Colonic mucosa (tissue), 4 donors: Measurements from ENCODE around the gene NTN4. TPM values are rescaled to one million over a fixed set of nuclear protein-coding genes. Genes with fewer than 3 reads are reported as not detected.

ENCODE experiments used
- DNase-seq: peaks from one replicate; pipeline ENCODE4 v3.0.0-alpha.2; 2020
- H3K27ac ChIP-seq: fragments of 200-600 bp; one replicate; pipeline ENCODE4 v1.8.0; 2021
- H3K27me3 ChIP-seq: fragments of 200-600 bp; one replicate; pipeline ENCODE4 v1.8.0; 2021
- H3K36me3 ChIP-seq: fragments of 200-600 bp; one replicate; pipeline ENCODE4 v1.8.0; 2021
- H3K4me1 ChIP-seq: fragments of 200-600 bp; one replicate; pipeline ENCODE4 v1.8.0; 2021; ENCODE audit warnings: mild to moderate bottlenecking
- H3K4me3 ChIP-seq: fragments of 200-600 bp; one replicate; pipeline ENCODE4 v1.8.0; 2021
- H3K9ac ChIP-seq, 2 donors: one replicate each; pipeline ENCODE4 v1.7.0; 2013; ENCODE audit warnings: control low read depth in 2 of 2, low read depth in 2 of 2, low read length in 2 of 2
- H3K9me3 ChIP-seq: fragments of 200-600 bp; one replicate; pipeline ENCODE4 v1.8.0; 2021
- intact Hi-C: fragments of 100-400 bp; cut with DNase I; formaldehyde crosslinking; loops from one replicate; pipeline ENCODE4 v1.14.1; 2022
- total RNA-seq, 2 donors: library from RNA; stranded (reverse); fragmentation: NEBNext Ultra II Directional in 1 of 2; extraction: Animal tissue kit (Norgen Biotek cat#: 25700) in 1 of 2; gene quantifications; one replicate each; pipeline ENCODE4 v1.2.1, GENCODE V29; 2021
- TF ChIP-seq, protein P1 (sequence below): fragments of 200-600 bp; IDR thresholded peaks from one replicate; pipeline ENCODE4 v1.8.0; 2022; ENCODE audit warnings: antibody characterized with exemption, mild to moderate bottlenecking
- donor health status: healthy.
- donor health status: DM: no; HTN: no; CAD: no.
- donor health status: DM: no; HTN: no; CAD: no.

Gene NTN4
- total RNA-seq, 2 donors from 2014 or later: 12.4 to 16.8 TPM

DNA sequence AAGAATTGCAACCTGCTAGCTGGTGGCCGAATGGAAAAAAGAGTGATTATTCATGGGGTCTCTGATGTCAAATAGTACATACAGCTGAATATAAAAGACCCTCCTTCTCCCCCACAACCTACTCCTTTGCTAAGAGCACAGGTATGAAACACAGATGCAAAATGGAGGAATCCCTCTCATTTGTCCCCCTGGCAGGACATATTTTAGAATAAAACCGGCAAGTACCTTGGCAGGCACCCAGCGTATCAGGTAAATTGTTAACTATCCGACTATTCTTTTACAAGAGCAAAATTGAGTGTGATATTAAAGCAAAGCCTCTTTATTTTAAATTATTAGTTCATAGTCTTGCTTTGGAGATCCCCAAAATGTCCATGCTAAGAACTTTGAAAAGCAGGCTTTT, 165.6 kb downstream of the NTN4 start:
- no peaks in the 10 kb centered on the region for H3K27me3 ChIP-seq
- no peaks in the 10 kb centered on the region for H3K9me3 ChIP-seq
- H3K4me3 ChIP-seq: no peak overlapping the region
- intact Hi-C loops: loop anchor here (2.0 to 10.0 kb wide), 2 partner anchors 110 to 190 kb away; no protein-coding TSS in a partner anchor
- peaks cover 4% of the 10 kb centered on the region for H3K4me1 ChIP-seq
- H3K27ac ChIP-seq: no peak overlapping the region
- no peaks in the 10 kb centered on the region for H3K36me3 ChIP-seq
- TF ChIP-seq, protein P1, sequence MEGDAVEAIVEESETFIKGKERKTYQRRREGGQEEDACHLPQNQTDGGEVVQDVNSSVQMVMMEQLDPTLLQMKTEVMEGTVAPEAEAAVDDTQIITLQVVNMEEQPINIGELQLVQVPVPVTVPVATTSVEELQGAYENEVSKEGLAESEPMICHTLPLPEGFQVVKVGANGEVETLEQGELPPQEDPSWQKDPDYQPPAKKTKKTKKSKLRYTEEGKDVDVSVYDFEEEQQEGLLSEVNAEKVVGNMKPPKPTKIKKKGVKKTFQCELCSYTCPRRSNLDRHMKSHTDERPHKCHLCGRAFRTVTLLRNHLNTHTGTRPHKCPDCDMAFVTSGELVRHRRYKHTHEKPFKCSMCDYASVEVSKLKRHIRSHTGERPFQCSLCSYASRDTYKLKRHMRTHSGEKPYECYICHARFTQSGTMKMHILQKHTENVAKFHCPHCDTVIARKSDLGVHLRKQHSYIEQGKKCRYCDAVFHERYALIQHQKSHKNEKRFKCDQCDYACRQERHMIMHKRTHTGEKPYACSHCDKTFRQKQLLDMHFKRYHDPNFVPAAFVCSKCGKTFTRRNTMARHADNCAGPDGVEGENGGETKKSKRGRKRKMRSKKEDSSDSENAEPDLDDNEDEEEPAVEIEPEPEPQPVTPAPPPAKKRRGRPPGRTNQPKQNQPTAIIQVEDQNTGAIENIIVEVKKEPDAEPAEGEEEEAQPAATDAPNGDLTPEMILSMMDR: no peak
- peak; percentile 42 for DNase-seq
- no peak overlapping the region for H3K9ac ChIP-seq

DNA sequence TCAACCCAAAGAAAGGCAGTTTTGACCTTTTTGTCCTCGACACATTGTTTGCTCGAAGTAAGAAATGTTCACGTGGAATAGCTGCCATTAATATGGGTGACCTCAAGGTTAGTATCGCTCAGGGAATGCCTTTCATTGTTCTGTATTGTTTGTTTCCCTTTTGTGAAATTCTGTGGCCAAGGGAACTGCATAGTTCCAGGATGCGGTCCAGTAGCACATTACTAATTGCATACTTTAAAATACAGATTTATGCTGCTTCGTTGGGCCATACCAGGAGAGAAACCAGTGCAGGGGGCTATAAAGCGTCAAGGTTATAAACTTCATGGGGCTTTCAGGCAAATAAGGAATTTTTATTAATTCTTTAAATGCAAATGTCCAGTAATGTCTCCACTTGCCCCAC, 166.0 kb downstream of the NTN4 start:
- H3K9me3 ChIP-seq: no peaks in the 10 kb centered on the region
- no peak overlapping the region for H3K9ac ChIP-seq
- H3K27ac ChIP-seq: no peak overlapping the region
- intact Hi-C loops: loop anchor here (2.0 to 10.0 kb wide), 2 partner anchors 110 to 190 kb away; no protein-coding TSS in a partner anchor
- peaks cover 4% of the 10 kb centered on the region for H3K4me1 ChIP-seq
- H3K4me3 ChIP-seq: no peak overlapping the region
- H3K27me3 ChIP-seq: no peaks in the 10 kb centered on the region
- TF ChIP-seq, protein P1: no peak
- no peak for DNase-seq
- no peaks in the 10 kb centered on the region for H3K36me3 ChIP-seq

DNA sequence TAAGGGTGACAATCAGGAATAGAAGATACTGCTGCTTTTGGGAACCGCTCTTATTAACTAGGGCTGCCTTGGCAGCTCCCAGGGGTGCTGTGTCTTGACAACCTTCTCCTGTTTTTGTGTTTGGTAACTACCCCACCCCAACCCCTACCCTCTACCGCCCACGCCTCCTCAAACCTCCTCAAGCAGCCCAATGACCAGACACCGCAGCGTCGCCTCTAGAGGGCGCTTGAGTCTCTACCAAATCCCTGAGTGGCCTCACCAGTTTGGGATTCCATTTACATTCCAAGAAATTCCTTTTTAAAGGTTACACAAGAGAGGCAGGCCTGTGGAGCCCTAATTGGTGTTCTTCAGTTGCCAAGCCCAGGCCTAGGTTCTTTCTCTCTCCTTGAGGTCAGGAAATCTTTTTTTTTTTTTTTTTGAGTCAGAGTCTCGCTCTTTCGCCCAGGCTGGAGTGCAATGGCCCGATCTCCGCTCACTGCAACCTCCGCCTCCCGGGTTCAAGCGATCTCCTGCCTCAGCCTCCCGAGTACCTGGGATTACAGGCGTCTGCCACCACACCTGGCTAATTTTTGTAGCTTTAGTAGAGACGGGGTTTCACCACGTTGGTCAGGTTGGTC, 166.9 kb downstream of the NTN4 start:
- Histone ChIP-seq H3K4me1 (peaks cover 4% of the 10 kb centered on the region), H3K36me3 (no peaks in the 10 kb centered on the region), H3K9me3 (no peaks in the 10 kb centered on the region), H3K4me3 (no peak overlapping the region), H3K9ac (no peak overlapping the region), H3K27ac (no peak overlapping the region), H3K27me3 (no peaks in the 10 kb centered on the region)
- peak; percentile 71 for DNase-seq
- intact Hi-C loops: loop anchor here (2.0 to 10.0 kb wide), 2 partner anchors 111 to 191 kb away; no protein-coding TSS in a partner anchor
- TF ChIP-seq, protein P1: peak; percentile 70

DNA sequence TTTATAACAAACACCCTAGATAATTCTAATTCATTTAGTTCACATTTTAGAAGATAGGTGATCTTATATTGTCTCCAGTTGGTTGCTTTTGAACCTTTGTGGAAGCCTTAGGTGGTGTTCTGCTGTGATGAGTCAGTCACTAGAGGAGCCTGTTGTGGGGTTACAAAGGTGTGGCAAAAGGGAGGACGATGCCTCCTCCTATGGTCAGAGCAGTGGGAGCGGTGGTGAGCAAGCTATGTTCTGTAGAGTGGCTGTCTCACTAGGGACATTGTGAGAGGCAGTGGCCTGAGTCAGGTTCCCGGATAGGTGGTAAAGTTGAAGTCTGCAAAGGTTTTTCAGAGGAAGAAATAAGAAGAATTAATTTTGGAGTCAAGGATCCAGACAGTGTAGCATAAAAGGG, 167.7 kb downstream of the NTN4 start:
- Histone ChIP-seq H3K27ac (no peak overlapping the region), H3K4me3 (no peak overlapping the region), H3K9me3 (no peaks in the 10 kb centered on the region), H3K27me3 (no peaks in the 10 kb centered on the region), H3K4me1 (peaks cover 4% of the 10 kb centered on the region), H3K36me3 (no peaks in the 10 kb centered on the region), H3K9ac (no peak overlapping the region)
- intact Hi-C loops: loop anchor here (10.0 kb wide), 1 partner anchor 112 kb away; no protein-coding TSS in a partner anchor
- no peak for DNase-seq
- TF ChIP-seq, protein P1: no peak

DNA sequence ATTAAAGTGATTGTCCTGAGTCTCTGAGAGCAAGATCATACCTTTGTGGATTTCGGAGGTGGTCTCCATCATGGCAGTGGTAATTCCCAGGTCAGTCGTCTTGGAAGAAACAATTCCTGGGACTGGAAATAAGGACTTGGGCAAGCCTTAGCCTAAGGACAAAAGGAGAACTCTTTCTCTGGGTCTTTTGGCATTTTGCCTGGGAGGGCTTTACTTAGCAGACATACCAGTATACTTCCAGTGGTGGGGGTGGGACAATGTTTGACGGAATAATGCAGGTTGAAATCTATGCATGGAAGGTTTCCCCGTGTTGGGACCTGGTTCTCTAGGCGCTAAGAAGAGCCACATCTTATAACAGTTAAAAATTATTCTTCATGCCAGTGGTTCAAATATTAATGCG, 168.8 kb downstream of the NTN4 start:
- Histone ChIP-seq H3K4me1 (peaks cover 4% of the 10 kb centered on the region), H3K27ac (no peak overlapping the region), H3K9ac (no peak overlapping the region), H3K27me3 (no peaks in the 10 kb centered on the region), H3K9me3 (no peaks in the 10 kb centered on the region), H3K4me3 (no peak overlapping the region), H3K36me3 (no peaks in the 10 kb centered on the region)
- TF ChIP-seq, protein P1: no peak
- intact Hi-C loops: loop anchor here (10.0 kb wide), 1 partner anchor 113 kb away; no protein-coding TSS in a partner anchor
- no peak for DNase-seq
